Stimulated activated CD8-positive, alpha-beta memory T cell treated with anti-CD3 and anti-CD28 coated beads, Interleukin-7, amount 100 ng/mL, for 4 hours (primary cell): ENCODE measurements around the gene CEP20.
"Not testable (repeated sequence)": the region's sequence is repeated elsewhere in the genome, so short reads cannot be mapped to it uniquely, and the experiment has no call there.

Experiments used
- DNase-seq, 2 donors: peaks; one replicate each; pipeline ENCODE4 v3.0.0-alpha.2; 2020; ENCODE audit warnings: low read depth in 2 of 2

CEP20 gene

DNA sequence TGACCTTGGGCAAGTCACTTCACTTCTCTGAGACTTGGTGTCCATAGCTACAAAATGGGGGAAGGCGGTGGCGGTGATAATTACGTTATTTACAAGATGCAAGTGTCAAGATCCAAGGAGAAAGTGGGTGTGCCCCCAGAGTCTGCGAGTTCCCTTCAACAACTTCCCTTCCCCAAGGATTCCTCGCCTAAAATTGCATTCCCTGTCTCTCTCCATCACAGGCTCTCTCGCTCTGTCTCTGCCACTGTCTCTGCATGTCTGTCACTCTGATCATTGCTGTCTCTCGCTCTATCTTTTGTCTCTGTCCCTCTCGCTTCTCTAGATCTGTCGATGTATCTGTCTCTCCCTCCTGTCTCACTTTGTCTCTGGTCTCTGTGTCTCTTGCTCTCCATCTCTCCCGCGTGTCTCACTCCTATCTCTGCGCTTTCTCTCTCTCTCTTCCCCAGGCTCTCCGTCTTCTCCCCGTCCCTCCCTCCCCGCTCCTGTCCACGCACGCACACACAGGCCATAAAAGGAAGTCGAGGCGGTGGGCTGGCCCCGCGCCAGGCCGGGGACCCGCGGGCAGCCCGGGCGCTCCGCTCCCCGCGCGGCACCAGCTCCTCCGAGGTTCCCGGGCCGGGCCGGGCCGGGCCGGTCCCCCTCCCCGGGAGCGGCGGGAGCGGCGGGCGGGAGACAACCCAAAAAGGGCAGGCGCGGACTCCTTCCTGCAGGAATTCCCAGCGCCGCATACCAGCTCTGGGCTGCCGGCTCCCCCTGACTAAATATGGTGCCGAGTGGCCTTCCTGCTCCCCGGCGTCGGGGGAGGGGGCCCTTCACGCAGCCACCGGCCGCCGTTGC lies 30.5 kb downstream of the CEP20 start:
- no peak for DNase-seq

DNA sequence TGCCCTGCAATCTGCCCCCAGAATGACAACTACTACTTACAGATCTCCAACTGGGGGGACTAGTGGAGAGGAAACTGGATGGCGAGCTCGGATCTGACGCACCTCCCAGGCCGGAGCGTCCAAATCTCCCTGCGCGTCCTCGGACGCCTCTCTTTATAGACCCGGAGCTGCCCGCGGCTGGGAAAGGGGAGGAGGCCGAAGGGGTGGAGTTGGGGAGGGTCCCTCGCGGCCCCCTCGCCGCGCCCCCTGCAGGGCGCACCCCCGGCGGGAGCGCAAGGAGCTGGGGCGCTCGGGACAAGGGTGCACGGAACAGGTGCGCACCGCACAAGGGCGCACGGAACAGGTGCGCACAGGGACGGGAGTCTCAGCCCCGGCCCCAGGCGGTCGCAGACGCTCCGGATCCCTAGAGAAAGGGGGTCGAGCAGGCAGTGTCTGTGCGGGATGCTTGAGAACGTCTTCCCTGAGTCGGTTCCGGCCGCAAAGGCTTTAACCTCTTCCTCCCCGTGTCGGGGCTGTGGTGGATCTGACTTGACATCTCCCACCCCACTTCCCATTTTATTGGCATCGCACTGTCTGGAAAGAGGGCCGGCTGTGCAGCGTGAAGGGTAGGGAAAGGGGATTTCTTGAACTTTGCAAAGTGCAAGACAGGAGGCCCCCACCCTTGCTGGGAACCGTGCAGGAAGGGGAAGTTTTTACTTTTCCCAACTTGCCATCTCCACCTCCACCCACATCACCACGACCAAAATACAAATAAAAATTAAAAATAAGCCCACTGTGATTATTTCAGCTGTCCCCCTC lies 31.3 kb downstream of the CEP20 start, which contains the start of gene MYH11:
MYH11 (minus strand) TSS at position 128 of the 798 bp plus-strand sequence. CDS start 18,776 bp downstream, outside the sequence.
- DNase-seq = no peak

DNA sequence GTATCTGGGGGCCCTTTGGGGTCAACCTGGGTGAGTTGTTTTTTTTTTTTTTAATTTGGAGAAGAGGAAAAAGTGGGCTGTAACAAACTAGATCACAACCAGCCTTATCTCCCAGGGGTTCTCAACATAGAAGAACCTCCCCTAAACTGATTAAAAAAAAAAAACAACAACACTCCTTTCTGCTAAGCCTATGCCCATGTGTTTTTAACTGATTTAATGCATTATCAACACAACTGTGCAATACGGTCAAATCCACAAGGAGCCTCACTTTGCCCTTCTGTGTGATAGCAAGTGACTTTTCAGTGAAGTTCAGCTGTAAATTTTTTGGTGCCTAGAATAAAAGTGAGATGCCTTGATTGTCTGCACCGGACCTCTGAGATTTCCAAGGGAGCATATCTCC lies 32.2 kb downstream of the CEP20 start:
- DNase-seq = no peak

DNA sequence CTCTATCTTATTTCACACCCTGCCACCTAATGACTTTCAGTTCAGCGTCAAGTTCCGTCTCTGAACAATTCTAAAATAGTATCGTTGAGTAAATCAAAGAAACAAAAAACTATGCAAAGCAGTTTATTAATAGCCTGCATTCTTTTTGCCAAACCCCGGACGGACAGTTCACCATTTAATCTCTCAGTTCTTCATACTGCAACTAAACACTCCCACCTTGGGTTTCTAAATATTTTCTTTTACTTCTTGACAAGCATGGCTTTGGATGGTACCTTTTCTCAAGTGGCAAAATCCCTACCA lies 32.7 kb downstream of the CEP20 start:
- no peak for DNase-seq

DNA sequence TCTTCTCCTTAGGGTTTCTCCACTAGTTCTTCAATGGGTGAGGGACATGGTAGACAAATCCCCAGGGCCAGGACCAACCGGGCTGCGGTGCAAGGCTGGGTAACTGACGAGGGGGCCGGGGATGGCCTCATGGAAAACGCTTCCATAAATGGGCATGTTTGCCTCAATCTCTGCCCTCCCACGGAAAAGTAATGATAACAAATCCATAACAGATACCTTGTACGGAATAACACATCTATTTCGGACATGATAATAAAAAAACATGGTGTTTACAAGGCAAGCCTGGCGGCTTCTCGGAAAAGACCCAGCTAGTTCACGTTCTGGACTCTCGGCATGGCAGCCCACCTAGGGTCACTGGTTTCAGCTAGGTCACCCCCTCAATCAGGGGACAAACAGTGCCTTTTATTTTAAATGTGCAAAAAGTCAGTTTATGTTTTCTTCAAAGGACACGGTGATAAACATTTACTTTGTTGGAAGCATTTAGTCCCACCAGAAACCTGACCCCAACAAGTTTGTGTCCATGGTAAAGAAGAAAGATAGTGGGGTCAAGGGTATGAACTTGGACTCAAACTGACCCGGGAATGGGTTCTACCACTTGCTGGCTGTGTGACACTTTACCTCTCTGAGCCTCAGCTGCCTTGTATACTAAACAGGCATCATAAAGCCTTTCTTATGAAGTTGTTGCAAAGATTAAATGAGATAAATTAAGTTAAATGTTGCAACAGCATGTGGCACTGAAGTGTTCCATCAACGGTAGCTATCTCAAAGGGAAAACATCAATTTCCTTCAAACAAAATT lies 33.3 kb downstream of the CEP20 start:
- no peak for DNase-seq

GRCh38 chr16:15854061-15854460 lies 34.3 kb downstream of the CEP20 start:
- DNase-seq = no peak

DNA sequence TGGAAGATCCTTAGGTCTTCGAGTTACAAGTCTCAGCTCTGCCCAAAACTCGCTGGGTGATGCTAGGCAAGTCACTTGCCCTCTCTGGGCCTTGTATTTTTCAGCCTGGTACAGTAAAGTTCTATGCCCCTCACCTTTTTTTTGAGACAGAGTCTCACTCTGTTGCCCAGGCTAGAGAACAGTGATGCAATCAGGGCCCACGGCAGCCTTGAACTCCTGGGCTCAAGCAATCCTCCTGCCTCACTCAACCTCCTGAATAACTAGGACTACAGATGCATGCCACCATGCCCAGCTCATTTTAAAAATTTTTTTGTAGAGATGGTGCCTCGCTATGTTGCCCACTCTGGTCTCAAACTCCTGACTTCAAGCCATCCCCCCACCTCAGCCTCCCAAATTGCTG lies 35.4 kb downstream of the CEP20 start:
- DNase-seq = no peak

DNA sequence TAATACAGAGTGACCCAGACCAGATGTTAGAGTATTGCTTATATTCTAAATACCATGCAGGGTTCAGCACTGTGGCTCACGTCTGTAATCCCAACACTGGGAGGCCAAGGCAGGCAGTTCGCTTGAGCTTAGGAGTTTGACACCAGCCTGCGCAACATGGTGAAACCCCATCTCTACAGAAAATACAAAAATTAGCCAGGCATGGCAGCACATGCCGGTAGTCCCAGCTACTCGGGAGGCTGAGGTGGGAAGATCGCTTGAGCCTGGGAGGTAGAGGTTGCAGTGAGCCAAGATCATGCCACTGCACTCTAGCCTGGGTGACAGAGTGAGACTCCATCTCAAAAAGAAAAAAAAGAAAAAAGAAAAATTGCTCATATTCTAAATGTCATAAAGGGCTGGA lies 37.8 kb downstream of the CEP20 start:
- DNase-seq = not testable (repeated sequence)

- no peak for DNase-seq
Observed at GRCh38 chr16:15849209-15849981, 39.0 kb downstream of the CEP20 start.

DNA sequence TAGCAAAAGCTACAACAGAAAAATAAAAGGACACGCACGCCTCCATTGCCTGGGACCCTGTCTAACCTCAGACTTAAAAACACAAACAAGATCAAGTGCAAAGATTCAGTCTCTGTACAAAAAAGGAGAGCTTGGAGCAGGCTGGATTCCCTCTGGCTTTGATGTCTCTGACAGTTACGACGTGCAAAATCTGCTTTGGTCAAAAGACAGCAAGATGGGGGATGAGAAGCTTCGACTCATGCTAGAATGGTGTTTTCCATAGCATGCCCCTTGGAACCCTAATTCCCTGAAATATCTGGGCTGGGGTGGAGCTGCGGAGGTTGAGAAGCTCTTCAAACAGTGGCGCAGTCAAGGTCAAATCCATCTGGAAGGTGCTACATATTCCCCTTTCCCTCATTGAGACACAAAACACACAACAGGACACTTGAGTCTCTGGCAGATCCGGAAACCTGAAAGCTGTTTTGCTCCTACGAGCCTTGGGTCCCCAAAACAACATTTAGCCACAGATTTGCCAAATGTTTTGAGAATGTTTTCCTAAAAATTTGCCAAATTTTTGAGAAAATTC lies 40.7 kb downstream of the CEP20 start:
- DNase-seq = no peak

- DNase-seq = no peak
Observed at GRCh38 chr16:15846510-15846909, 41.9 kb downstream of the CEP20 start.

GRCh38 chr16:15843635-15844279 lies 44.6 kb downstream of the CEP20 start:
- DNase-seq = no peak

- not testable (repeated sequence) for DNase-seq
Observed at GRCh38 chr16:15839204-15839603, 49.2 kb downstream of the CEP20 start.

- no peak for DNase-seq
Observed at GRCh38 chr16:15837761-15838160, 50.6 kb downstream of the CEP20 start.

DNA sequence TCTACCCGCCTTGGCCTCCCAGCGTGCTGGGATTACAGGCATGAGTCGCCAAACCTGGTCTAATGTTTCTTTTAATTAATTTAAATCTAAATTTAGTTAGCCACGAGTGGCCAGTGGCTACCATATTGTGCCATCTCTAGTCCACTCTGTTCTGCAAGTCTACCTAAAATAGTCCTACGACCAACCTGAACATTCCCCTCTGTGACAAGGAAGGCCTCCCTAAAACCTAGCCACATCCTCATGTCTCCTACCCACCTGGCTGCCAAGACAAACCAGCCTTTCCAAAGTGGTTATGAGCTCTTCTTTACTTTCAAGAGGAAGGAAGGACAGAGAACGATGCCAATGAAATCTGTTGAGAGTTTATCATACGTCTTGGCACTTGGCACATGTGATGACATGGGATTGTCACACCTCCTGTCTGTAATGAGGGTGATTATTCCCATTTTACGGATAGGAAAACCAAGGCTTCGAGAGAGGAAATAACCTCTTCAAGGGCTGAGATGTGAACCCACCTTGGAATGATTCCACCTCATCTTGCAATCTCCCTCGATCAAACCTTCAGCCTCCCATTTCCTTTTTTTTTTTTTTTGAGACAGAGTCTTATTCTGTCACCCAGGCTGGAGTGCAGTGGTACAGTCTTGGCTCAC lies 51.3 kb downstream of the CEP20 start:
- no peak for DNase-seq

- no peak for DNase-seq
Observed at GRCh38 chr16:15836074-15836473, 52.3 kb downstream of the CEP20 start.

GRCh38 chr16:15835136-15835878 lies 53.1 kb downstream of the CEP20 start:
- DNase-seq = no peak

DNA sequence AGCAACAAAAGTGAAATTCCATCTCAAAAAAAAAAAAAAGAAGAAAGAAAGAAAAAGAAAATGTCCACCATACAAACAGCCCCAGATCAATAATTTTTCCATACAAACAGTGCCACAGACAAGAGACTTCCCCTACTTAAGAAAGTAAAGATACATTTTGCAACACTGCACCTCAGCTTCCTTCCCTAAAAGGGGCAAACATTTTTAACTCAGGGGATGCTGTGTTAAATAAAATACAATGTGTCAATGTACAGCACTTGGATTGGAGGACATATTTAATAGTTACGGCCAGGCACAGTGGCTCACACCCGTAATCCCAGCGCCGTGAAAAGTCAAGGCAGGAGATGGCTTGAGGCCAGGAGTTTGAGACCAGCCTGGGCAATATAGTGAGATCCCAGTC lies 53.9 kb downstream of the CEP20 start:
- DNase-seq = no peak

DNA sequence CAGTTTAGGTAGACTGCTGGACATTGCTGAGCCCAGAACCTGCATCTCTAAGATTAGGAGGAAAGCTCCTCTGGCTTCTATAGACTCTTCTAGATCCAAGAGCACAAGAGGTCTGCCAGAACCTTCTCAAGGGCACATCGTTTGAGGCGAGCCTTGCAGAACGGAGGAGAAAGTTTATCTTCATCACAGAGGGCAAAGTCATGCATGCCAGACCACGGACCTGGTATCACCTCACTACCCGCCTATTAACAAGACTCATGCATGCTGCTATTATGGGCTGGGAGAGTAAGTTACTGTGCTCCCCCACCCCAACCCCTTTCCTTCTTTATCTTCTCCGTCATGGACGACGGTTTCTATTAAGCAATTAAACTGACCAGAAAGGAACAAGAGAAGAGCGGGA lies 54.9 kb downstream of the CEP20 start:
- no peak for DNase-seq
